Neural progenitor cell (in vitro differentiated cells): Measurements from ENCODE around the gene CALU.

Source experiments
- CTCF ChIP-seq: fragments of 200-600 bp; sonication (generic); IDR thresholded peaks from 2 replicates; pipeline ENCODE4 v1.5.1; 2017; ENCODE audit warnings: antibody characterized with exemption, mild to moderate bottlenecking
- EZH2 ChIP-seq: fragments of 200-600 bp; sonication (generic); IDR thresholded peaks from 2 replicates; pipeline ENCODE4 v1.6.1; 2017; ENCODE audit warnings: antibody characterized with exemption, mild to moderate bottlenecking, moderate library complexity
- EZH2phosphoT487 ChIP-seq: fragments of 200-600 bp; sonication (generic); IDR thresholded peaks from 2 replicates; pipeline ENCODE4 v1.6.1; 2017; ENCODE audit warnings: antibody characterized with exemption

- no peak for TF ChIP-seq CTCF
- no peak for TF ChIP-seq EZH2
- no peak for TF ChIP-seq EZH2phosphoT487
These were observed 73.5 kb downstream of the CALU start for GRCh38 chr7:128812514-128813168.
